Measurements from ENCODE around the gene FPGT. TPM values are rescaled to one million over a fixed set of nuclear protein-coding genes. Genes with fewer than 3 reads are reported as not detected.

The FPGT gene
- total and polyA plus RNA-seq, 9 of the 15 experiments (the other 6 are each of a cell fraction or from before 2014, with no cell fraction given) = 11.6 to 24.3 (median 22.5) TPM

GRCh38 chr1:74215229-74215628 is 17.2 kb downstream of the FPGT start:
- CTCF ChIA-PET (ENCODE audit: low intra/inter-chr PET ratio) = no interaction called here
- Histone ChIP-seq H3K9ac (ENCODE audit: insufficient read depth in 1 of 2, low read depth in 2 of 2, low read length in 2 of 2) (no peak overlapping the region), H3K27me3 (ENCODE audit: control insufficient read depth in 2 of 2, insufficient read depth in 2 of 2, low read length in 2 of 2) (no peaks in the 10 kb centered on the region), H4K20me1 (replicated peaks; ENCODE audit: control insufficient read depth, insufficient read depth, low read length) (no peaks in the 10 kb centered on the region), H3K9me1 (ENCODE audit: control insufficient read depth, insufficient read depth, low read length) (no peaks in the 10 kb centered on the region), H3K4me2 (ENCODE audit: insufficient read depth, low read length) (no peak overlapping the region), H3K79me2 (ENCODE audit: control insufficient read depth, insufficient read depth, low read length) (no peaks in the 10 kb centered on the region), H3K27ac (ENCODE audit: extremely low read depth, low read depth, low read length) (no peak overlapping the region), H2AFZ (ENCODE audit: low read depth, low read length) (no peak overlapping the region), H3K4me1 (replicated peaks in 1 of 2; ENCODE audit: control insufficient read depth in 2 of 2, insufficient read depth in 2 of 2, low read length in 2 of 2) (no peaks in the 10 kb centered on the region), H3K36me3 (ENCODE audit: control insufficient read depth, insufficient read depth, low read length) (no peaks in the 10 kb centered on the region), H3K4me3 (no peak overlapping the region), H3K9me3 (replicated peaks; ENCODE audit: control insufficient read depth, insufficient read depth, low read depth, low read length) (no peaks in the 10 kb centered on the region)
- no peak for ATAC-seq
- intact Hi-C loops (cut with micrococcal nuclease) = no loop called here
- 0% methylated on average over 1 of the region's 1 CpG for WGBS (ENCODE audit: insufficient coverage, low coverage, missing lambda C conversion rate)
- in situ Hi-C loops (cut with MboI) = no loop called here
- no TSS peak for BruUV-seq (replicated peaks)
- POLR2A ChIA-PET = interaction anchor here (1.4 kb wide), 1 partner anchor 13 kb away, joined by 4 read pairs; no protein-coding TSS in a partner anchor
- DNase-seq (ENCODE audit: extremely low read depth in 1 of 4, low spot score in 3 of 4) = no peak
- no peak for FAIRE-seq
- TF ChIP-seq, protein P1, sequence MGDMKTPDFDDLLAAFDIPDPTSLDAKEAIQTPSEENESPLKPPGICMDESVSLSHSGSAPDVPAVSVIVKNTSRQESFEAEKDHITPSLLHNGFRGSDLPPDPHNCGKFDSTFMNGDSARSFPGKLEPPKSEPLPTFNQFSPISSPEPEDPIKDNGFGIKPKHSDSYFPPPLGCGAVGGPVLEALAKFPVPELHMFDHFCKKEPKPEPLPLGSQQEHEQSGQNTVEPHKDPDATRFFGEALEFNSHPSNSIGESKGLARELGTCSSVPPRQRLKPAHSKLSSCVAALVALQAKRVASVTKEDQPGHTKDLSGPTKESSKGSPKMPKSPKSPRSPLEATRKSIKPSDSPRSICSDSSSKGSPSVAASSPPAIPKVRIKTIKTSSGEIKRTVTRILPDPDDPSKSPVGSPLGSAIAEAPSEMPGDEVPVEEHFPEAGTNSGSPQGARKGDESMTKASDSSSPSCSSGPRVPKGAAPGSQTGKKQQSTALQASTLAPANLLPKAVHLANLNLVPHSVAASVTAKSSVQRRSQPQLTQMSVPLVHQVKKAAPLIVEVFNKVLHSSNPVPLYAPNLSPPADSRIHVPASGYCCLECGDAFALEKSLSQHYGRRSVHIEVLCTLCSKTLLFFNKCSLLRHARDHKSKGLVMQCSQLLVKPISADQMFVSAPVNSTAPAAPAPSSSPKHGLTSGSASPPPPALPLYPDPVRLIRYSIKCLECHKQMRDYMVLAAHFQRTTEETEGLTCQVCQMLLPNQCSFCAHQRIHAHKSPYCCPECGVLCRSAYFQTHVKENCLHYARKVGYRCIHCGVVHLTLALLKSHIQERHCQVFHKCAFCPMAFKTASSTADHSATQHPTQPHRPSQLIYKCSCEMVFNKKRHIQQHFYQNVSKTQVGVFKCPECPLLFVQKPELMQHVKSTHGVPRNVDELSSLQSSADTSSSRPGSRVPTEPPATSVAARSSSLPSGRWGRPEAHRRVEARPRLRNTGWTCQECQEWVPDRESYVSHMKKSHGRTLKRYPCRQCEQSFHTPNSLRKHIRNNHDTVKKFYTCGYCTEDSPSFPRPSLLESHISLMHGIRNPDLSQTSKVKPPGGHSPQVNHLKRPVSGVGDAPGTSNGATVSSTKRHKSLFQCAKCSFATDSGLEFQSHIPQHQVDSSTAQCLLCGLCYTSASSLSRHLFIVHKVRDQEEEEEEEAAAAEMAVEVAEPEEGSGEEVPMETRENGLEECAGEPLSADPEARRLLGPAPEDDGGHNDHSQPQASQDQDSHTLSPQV (IDR thresholded peaks at IDR 0.05) = no peak
- TF ChIP-seq ETS2 (tag; IDR thresholded peaks at IDR 0.05; ENCODE audit: borderline replicate concordance, poor library complexity, severe bottlenecking) = no peak
- no peak for TF ChIP-seq SMC3 (conservative IDR thresholded peaks at IDR 0.05; ENCODE audit: insufficient read depth, low read depth, low read length)
- no peak for TF ChIP-seq E2F3 (CRISPR knock-in tag; IDR thresholded peaks at IDR 0.05)
- no peak for TF ChIP-seq HLTF (IDR thresholded peaks at IDR 0.05)
- no peak for TF ChIP-seq PRMT5 (CRISPR knock-in tag; IDR thresholded peaks at IDR 0.05)
- TF ChIP-seq ZNF274 (IDR thresholded peaks at IDR 0.05; ENCODE audit: borderline replicate concordance, low read depth, low read length) = no peak
- TF ChIP-seq EZH2 (IDR thresholded peaks at IDR 0.05; ENCODE audit: borderline replicate concordance, low read depth, low read length) = no peak
- TF ChIP-seq, protein P2, sequence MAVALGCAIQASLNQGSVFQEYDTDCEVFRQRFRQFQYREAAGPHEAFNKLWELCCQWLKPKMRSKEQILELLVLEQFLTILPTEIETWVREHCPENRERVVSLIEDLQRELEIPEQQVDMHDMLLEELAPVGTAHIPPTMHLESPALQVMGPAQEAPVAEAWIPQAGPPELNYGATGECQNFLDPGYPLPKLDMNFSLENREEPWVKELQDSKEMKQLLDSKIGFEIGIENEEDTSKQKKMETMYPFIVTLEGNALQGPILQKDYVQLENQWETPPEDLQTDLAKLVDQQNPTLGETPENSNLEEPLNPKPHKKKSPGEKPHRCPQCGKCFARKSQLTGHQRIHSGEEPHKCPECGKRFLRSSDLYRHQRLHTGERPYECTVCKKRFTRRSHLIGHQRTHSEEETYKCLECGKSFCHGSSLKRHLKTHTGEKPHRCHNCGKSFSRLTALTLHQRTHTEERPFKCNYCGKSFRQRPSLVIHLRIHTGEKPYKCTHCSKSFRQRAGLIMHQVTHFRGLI (CRISPR knock-in tag; IDR thresholded peaks at IDR 0.05) = no peak
- TF ChIP-seq SMARCA4 (IDR thresholded peaks at IDR 0.05) = no peak
- no peak for TF ChIP-seq MTA1 (IDR thresholded peaks at IDR 0.05; ENCODE audit: borderline replicate concordance)
- no peak for TF ChIP-seq ZNF717 (CRISPR knock-in tag; IDR thresholded peaks at IDR 0.05)
- no peak for TF ChIP-seq ETV1 (tag; conservative IDR thresholded peaks at IDR 0.05; ENCODE audit: low read depth)
- TF ChIP-seq CHD4 (IDR thresholded peaks at IDR 0.05; ENCODE audit: insufficient read depth, insufficient replicate concordance, low read depth, low read length, poor library complexity, severe bottlenecking) = no peak
- TF ChIP-seq ZNF699 (CRISPR knock-in tag; IDR thresholded peaks at IDR 0.05; ENCODE audit: insufficient replicate concordance) = no peak
- TF ChIP-seq HDAC8 (tag; IDR thresholded peaks at IDR 0.05) = no peak
- TF ChIP-seq, protein P3, sequence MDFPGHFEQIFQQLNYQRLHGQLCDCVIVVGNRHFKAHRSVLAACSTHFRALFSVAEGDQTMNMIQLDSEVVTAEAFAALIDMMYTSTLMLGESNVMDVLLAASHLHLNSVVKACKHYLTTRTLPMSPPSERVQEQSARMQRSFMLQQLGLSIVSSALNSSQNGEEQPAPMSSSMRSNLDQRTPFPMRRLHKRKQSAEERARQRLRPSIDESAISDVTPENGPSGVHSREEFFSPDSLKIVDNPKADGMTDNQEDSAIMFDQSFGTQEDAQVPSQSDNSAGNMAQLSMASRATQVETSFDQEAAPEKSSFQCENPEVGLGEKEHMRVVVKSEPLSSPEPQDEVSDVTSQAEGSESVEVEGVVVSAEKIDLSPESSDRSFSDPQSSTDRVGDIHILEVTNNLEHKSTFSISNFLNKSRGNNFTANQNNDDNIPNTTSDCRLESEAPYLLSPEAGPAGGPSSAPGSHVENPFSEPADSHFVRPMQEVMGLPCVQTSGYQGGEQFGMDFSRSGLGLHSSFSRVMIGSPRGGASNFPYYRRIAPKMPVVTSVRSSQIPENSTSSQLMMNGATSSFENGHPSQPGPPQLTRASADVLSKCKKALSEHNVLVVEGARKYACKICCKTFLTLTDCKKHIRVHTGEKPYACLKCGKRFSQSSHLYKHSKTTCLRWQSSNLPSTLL (IDR thresholded peaks at IDR 0.05) = no peak

Data from K562 (cell line).